NCI-H2107 treated with DMSO at 0.1 percent for 48 hours (cell line): ENCODE data around the gene IQCM.
"Not testable (repeated sequence)": the region's sequence is repeated elsewhere in the genome, so short reads cannot be mapped to it uniquely, and the experiment has no call there.

ENCODE experiments used
- DNase-seq: peaks from one replicate; lab custom pipeline; 2025; ENCODE audit not compliant: unreplicated experiment; lab: John Stamatoyannopoulos, UW

IQCM gene

GRCh38 chr4:149493492-149493891, 322.2 kb downstream of the IQCM start:
- no peak for DNase-seq

GRCh38 chr4:149489321-149489720, 326.3 kb downstream of the IQCM start:
- no peak for DNase-seq

GRCh38 chr4:149486861-149487260, 328.8 kb downstream of the IQCM start:
- no peak for DNase-seq

- not testable (repeated sequence) for DNase-seq
Measured at GRCh38 chr4:149468669-149469068, 347.0 kb downstream of the IQCM start.

- DNase-seq: no peak
Measured at GRCh38 chr4:149466446-149466845, 349.2 kb downstream of the IQCM start.

- no peak for DNase-seq
Measured at GRCh38 chr4:149465955-149466354, 349.7 kb downstream of the IQCM start.

- DNase-seq: no peak
Measured at GRCh38 chr4:149443537-149443936, 372.1 kb downstream of the IQCM start.

- no peak for DNase-seq
Measured at GRCh38 chr4:149441338-149441737, 374.3 kb downstream of the IQCM start.

GRCh38 chr4:149426461-149426860, 389.2 kb downstream of the IQCM start:
- no peak for DNase-seq

- DNase-seq: no peak
Measured at GRCh38 chr4:149409555-149409962, 406.1 kb downstream of the IQCM start.

- no peak for DNase-seq
Measured at GRCh38 chr4:149409146-149409545, 406.5 kb downstream of the IQCM start.

GRCh38 chr4:149404143-149404542, 411.5 kb downstream of the IQCM start:
- DNase-seq: no peak

- DNase-seq: no peak
Measured at GRCh38 chr4:149403081-149403480, 412.6 kb downstream of the IQCM start.

- DNase-seq: no peak
Measured at GRCh38 chr4:149398993-149399392, 416.6 kb downstream of the IQCM start.

GRCh38 chr4:149370785-149371420, 444.7 kb downstream of the IQCM start:
- peak; percentile 26 for DNase-seq

- DNase-seq: no peak
Measured at GRCh38 chr4:149370002-149370401, 445.6 kb downstream of the IQCM start.

- no peak for DNase-seq
Measured at GRCh38 chr4:149353241-149353640, 462.4 kb downstream of the IQCM start.

GRCh38 chr4:149349541-149349940, 466.1 kb downstream of the IQCM start:
- no peak for DNase-seq

- DNase-seq: no peak
Measured at GRCh38 chr4:149347139-149347538, 468.5 kb downstream of the IQCM start.

- no peak for DNase-seq
Measured at GRCh38 chr4:149345424-149345823, 470.2 kb downstream of the IQCM start.

- DNase-seq: no peak
Measured at GRCh38 chr4:149344436-149344835, 471.2 kb downstream of the IQCM start.

- no peak for DNase-seq
Measured at GRCh38 chr4:149343614-149344013, 472.0 kb downstream of the IQCM start.

- DNase-seq: not testable (repeated sequence)
Measured at GRCh38 chr4:149341117-149341516, 474.5 kb downstream of the IQCM start.
